Activated CD4-positive, CD25-positive, alpha-beta regulatory T cell treated with anti-CD3 and anti-CD28 coated beads, Interleukin-2, amount 50 U/mL, for 24 hours (primary cell): ENCODE measurements around the gene NGRN.
"Not testable (repeated sequence)": the region's sequence is repeated elsewhere in the genome, so short reads cannot be mapped to it uniquely, and the experiment has no call there.

Experiments
- ATAC-seq, 2 donors: fragments of 150-1000 bp; cut with Tn5 transposase; one replicate each; pipeline ENCODE4 v1.10.0; 2021; ENCODE audit warnings: mild to moderate bottlenecking in 1 of 2, moderate library complexity in 1 of 2

Gene NGRN

GRCh38 chr15:90286678-90287077 is 21.2 kb downstream of the NGRN start:
- ATAC-seq: peak; percentile 56 to 62

- ATAC-seq: no peak
Measured at GRCh38 chr15:90287101-90287500, 21.6 kb downstream of the NGRN start.

- ATAC-seq: no peak
Measured at GRCh38 chr15:90287946-90288345, 22.5 kb downstream of the NGRN start.

- ATAC-seq: no peak
Measured at GRCh38 chr15:90291679-90292356, 26.3 kb downstream of the NGRN start.

- peak in 1 of 2 donors; percentile 45 for ATAC-seq
Measured at GRCh38 chr15:90293040-90293810, 27.8 kb downstream of the NGRN start.

- no peak for ATAC-seq
Measured at GRCh38 chr15:90294159-90294558, 28.7 kb downstream of the NGRN start.

- no peak for ATAC-seq
Measured at GRCh38 chr15:90294601-90295269, 29.3 kb downstream of the NGRN start.

- no peak for ATAC-seq
Measured at GRCh38 chr15:90295270-90295648, 29.8 kb downstream of the NGRN start.

GRCh38 chr15:90296316-90296884 is 30.9 kb downstream of the NGRN start:
- not testable (repeated sequence) for ATAC-seq

- ATAC-seq: no peak
Measured at GRCh38 chr15:90297021-90297420, 31.5 kb downstream of the NGRN start.

GRCh38 chr15:90300541-90300940 is 35.1 kb downstream of the NGRN start:
- ATAC-seq: no peak

- no peak for ATAC-seq
Measured at GRCh38 chr15:90300988-90301706, 35.7 kb downstream of the NGRN start.

- ATAC-seq: no peak
Measured at GRCh38 chr15:90301707-90302300, 36.3 kb downstream of the NGRN start.

GRCh38 chr15:90305355-90305754 is 39.9 kb downstream of the NGRN start:
- not testable (repeated sequence) for ATAC-seq

- no peak for ATAC-seq
Measured at GRCh38 chr15:90305932-90306331, 40.5 kb downstream of the NGRN start.

- ATAC-seq: peak; percentile 83 to 91
Measured at GRCh38 chr15:90306560-90306959, 41.1 kb downstream of the NGRN start.

- no peak for ATAC-seq
Measured at GRCh38 chr15:90307661-90308060, 42.2 kb downstream of the NGRN start.

GRCh38 chr15:90309020-90309419 is 43.5 kb downstream of the NGRN start:
- no peak for ATAC-seq

GRCh38 chr15:90315278-90315982 is 50.0 kb downstream of the NGRN start:
- no peak for ATAC-seq

GRCh38 chr15:90316139-90316538 is 50.7 kb downstream of the NGRN start:
- ATAC-seq: no peak

- no peak for ATAC-seq
Measured at GRCh38 chr15:90318591-90318990, 53.1 kb downstream of the NGRN start.
